Stimulated activated CD4-positive, alpha-beta T cell treated with anti-CD3 and anti-CD28 coated beads, Interleukin-15, amount 100 ng/mL, for 48 hours (primary cell): ENCODE results near the gene PLA2G2F.

Source experiments
- DNase-seq, 2 donors: peaks; one replicate each; pipeline ENCODE4 v3.0.0-alpha.2; 2020; ENCODE audit warnings: low read depth in 2 of 2

PLA2G2F gene

GRCh38 chr1:20142001-20142710 lies 3.0 kb downstream of the PLA2G2F start:
- no peak for DNase-seq

GRCh38 chr1:20143318-20143717 lies 4.2 kb downstream of the PLA2G2F start:
- DNase-seq: no peak

- no peak for DNase-seq
These were observed 4.8 kb downstream of the PLA2G2F start for GRCh38 chr1:20143734-20144565.

GRCh38 chr1:20147846-20148570 lies 8.9 kb downstream of the PLA2G2F start:
- DNase-seq: no peak

- no peak for DNase-seq
These were observed 9.7 kb downstream of the PLA2G2F start for GRCh38 chr1:20148571-20149500.

GRCh38 chr1:20149601-20150325 lies 10.6 kb downstream of the PLA2G2F start:
- no peak for DNase-seq

- DNase-seq: no peak
These were observed 11.2 kb downstream of the PLA2G2F start for GRCh38 chr1:20150326-20150705.

GRCh38 chr1:20150969-20151368 lies 11.8 kb downstream of the PLA2G2F start:
- DNase-seq: no peak

GRCh38 chr1:20151906-20152598 lies 12.9 kb downstream of the PLA2G2F start:
- DNase-seq: peak; percentile 61 to 70

- no peak for DNase-seq
These were observed 13.4 kb downstream of the PLA2G2F start for GRCh38 chr1:20152599-20152930.

GRCh38 chr1:20153000-20153418 lies 13.9 kb downstream of the PLA2G2F start:
- no peak for DNase-seq

- no peak for DNase-seq
These were observed 15.2 kb downstream of the PLA2G2F start for GRCh38 chr1:20154301-20154831.

GRCh38 chr1:20158358-20159070 lies 19.4 kb downstream of the PLA2G2F start:
- DNase-seq: no peak

GRCh38 chr1:20160034-20160433 lies 20.9 kb downstream of the PLA2G2F start:
- no peak for DNase-seq

GRCh38 chr1:20164694-20165202 lies 25.6 kb downstream of the PLA2G2F start:
- DNase-seq: no peak

GRCh38 chr1:20165522-20165951 lies 26.4 kb downstream of the PLA2G2F start:
- DNase-seq: no peak

GRCh38 chr1:20166051-20166450 lies 26.9 kb downstream of the PLA2G2F start:
- no peak for DNase-seq

- DNase-seq: no peak
These were observed 28.0 kb downstream of the PLA2G2F start for GRCh38 chr1:20167126-20167525.
